Hypothalamus (tissue), 51 donors: ENCODE data around the gene HERPUD2.
"Not testable (repeated sequence)": the region's sequence is repeated elsewhere in the genome, so short reads cannot be mapped to it uniquely, and the experiment has no call there.

Experiments used
- DNase-seq, 51 donors: peaks; one replicate each; lab custom pipeline; 2025; lab: John Stamatoyannopoulos, UW

Gene HERPUD2

GRCh38 chr7:35685781-35686180, 9.2 kb downstream of the HERPUD2 start:
- no peak for DNase-seq

- DNase-seq: no peak
Observed at GRCh38 chr7:35681231-35682029, 13.5 kb downstream of the HERPUD2 start.

GRCh38 chr7:35680403-35681013, 14.4 kb downstream of the HERPUD2 start:
- DNase-seq: no peak

GRCh38 chr7:35677582-35678356, 17.2 kb downstream of the HERPUD2 start:
- DNase-seq: no peak

GRCh38 chr7:35676211-35676610, 18.7 kb downstream of the HERPUD2 start:
- DNase-seq: no peak

- no peak for DNase-seq
Observed at GRCh38 chr7:35670856-35671569, 23.9 kb downstream of the HERPUD2 start.

- DNase-seq: not testable (repeated sequence)
Observed at GRCh38 chr7:35660411-35660810, 34.5 kb downstream of the HERPUD2 start.

GRCh38 chr7:35658606-35659201, 36.2 kb downstream of the HERPUD2 start:
- DNase-seq: no peak

GRCh38 chr7:35657125-35657524, 37.8 kb downstream of the HERPUD2 start:
- DNase-seq: no peak

GRCh38 chr7:35654558-35654957, 40.4 kb downstream of the HERPUD2 start:
- peak in 2 of 51 donors; percentile 5 to 13 for DNase-seq

GRCh38 chr7:35652124-35652523, 42.8 kb downstream of the HERPUD2 start:
- DNase-seq: no peak

GRCh38 chr7:35650751-35651150, 44.2 kb downstream of the HERPUD2 start:
- no peak for DNase-seq

- DNase-seq: no peak
Observed at GRCh38 chr7:35649711-35650110, 45.2 kb downstream of the HERPUD2 start.

- DNase-seq: no peak
Observed at GRCh38 chr7:35648367-35648766, 46.6 kb downstream of the HERPUD2 start.

GRCh38 chr7:35647171-35647574, 47.8 kb downstream of the HERPUD2 start:
- peak in 2 of 51 donors; percentile 11 to 21 for DNase-seq

- DNase-seq: no peak
Observed at GRCh38 chr7:35646289-35647023, 48.5 kb downstream of the HERPUD2 start.

- no peak for DNase-seq
Observed at GRCh38 chr7:35645691-35646090, 49.2 kb downstream of the HERPUD2 start.

- peak in 1 of 51 donors; percentile 11 for DNase-seq
Observed at GRCh38 chr7:35630024-35630972, 64.6 kb downstream of the HERPUD2 start.
